Erythroblast (primary cell): ENCODE data around the gene OR51E1.

ENCODE experiments used
- GATA1 ChIP-seq: IDR thresholded peaks from 2 replicates; pipeline ENCODE4 v1.6.1; 2011; ENCODE audit warnings: low read depth, mild to moderate bottlenecking, control low read depth, low read length, moderate library complexity
- POLR2A ChIP-seq: IDR thresholded peaks from 2 replicates; pipeline ENCODE4 v1.6.1; 2011; ENCODE audit warnings: mild to moderate bottlenecking, low read length

GRCh38 chr11:4619514-4619913, 24.3 kb upstream of the OR51E1 start:
- TF ChIP-seq POLR2A (no peak), GATA1 (no peak)
